GM18868 (cell line): ENCODE data around the gene IGFBP5.

ENCODE experiments used
- ATAC-seq: cut with Tn5 transposase; IDR thresholded peaks from one replicate; pipeline ENCODE4 v1.9.1; 2021; ENCODE audit warnings: mild to moderate bottlenecking, moderate library complexity; ENCODE audit not compliant: unreplicated experiment

The IGFBP5 gene

GRCh38 chr2:216714376-216714775 is 19.0 kb upstream of the IGFBP5 start:
- ATAC-seq = no peak

GRCh38 chr2:216713691-216714336 is 18.5 kb upstream of the IGFBP5 start:
- no peak for ATAC-seq

GRCh38 chr2:216711348-216711747 is 16.0 kb upstream of the IGFBP5 start:
- no peak for ATAC-seq

- ATAC-seq = no peak
Measured at GRCh38 chr2:216710551-216711301, 15.4 kb upstream of the IGFBP5 start.

GRCh38 chr2:216702756-216703155 is 7.4 kb upstream of the IGFBP5 start:
- no peak for ATAC-seq

GRCh38 chr2:216701544-216701943 is 6.2 kb upstream of the IGFBP5 start:
- no peak for ATAC-seq

- no peak for ATAC-seq
Measured at GRCh38 chr2:216700781-216701180, 5.4 kb upstream of the IGFBP5 start.

- ATAC-seq = no peak
Measured at GRCh38 chr2:216700088-216700567, 4.8 kb upstream of the IGFBP5 start.

- peak; percentile 72 for ATAC-seq
Measured at GRCh38 chr2:216698895-216699294, 3.5 kb upstream of the IGFBP5 start.

- ATAC-seq = no peak
Measured at GRCh38 chr2:216698293-216698692, 2.9 kb upstream of the IGFBP5 start.

GRCh38 chr2:216696751-216697560 is 1.6 kb upstream of the IGFBP5 start:
- ATAC-seq = no peak

- no peak for ATAC-seq
Measured at GRCh38 chr2:216696321-216696720, 972 bp upstream of the IGFBP5 start.

- ATAC-seq = no peak
Measured at GRCh38 chr2:216694826-216695217, 527 bp downstream of the IGFBP5 start.

GRCh38 chr2:216694082-216694825 is 1.1 kb downstream of the IGFBP5 start:
- no peak for ATAC-seq

- ATAC-seq = no peak
Measured at GRCh38 chr2:216693414-216694080, 1.8 kb downstream of the IGFBP5 start.

GRCh38 chr2:216692636-216693413 is 2.5 kb downstream of the IGFBP5 start:
- peak; percentile 63 for ATAC-seq

GRCh38 chr2:216690853-216691741 is 4.3 kb downstream of the IGFBP5 start:
- ATAC-seq = peak; percentile 51

- ATAC-seq = no peak
Measured at GRCh38 chr2:216690456-216690852, 4.9 kb downstream of the IGFBP5 start.

GRCh38 chr2:216689397-216689796 is 6.0 kb downstream of the IGFBP5 start:
- ATAC-seq = no peak
